Thyroid gland (tissue), 4 donors: ENCODE results near the gene SMARCD1. TPM values are rescaled to one million over a fixed set of nuclear protein-coding genes. Genes with fewer than 3 reads are reported as not detected.

ENCODE experiments used
- DNase-seq, 2 donors: peaks; one replicate each; pipeline ENCODE4 v3.0.0-alpha.2; 2019
- H3K27ac ChIP-seq, 3 donors: fragments of 200-600 bp; sonication (generic); 1 replicate in 2 of 3; 2 replicates in 1 of 3; pipeline ENCODE4 v1.5.1; 2016 to 2019; ENCODE audit warnings: mild to moderate bottlenecking in 1 of 3, moderate library complexity in 1 of 3
- H3K27me3 ChIP-seq: fragments of 200-600 bp; sonication (generic); one replicate; pipeline ENCODE4 v1.5.1; 2019
- H3K36me3 ChIP-seq, 2 donors: fragments of 200-600 bp; sonication (generic); one replicate each; pipeline ENCODE4 v1.5.1; 2016 to 2019
- H3K4me1 ChIP-seq, 2 donors: fragments of 200-600 bp; sonication (generic); one replicate each; pipeline ENCODE4 v1.5.1; 2017 to 2019
- H3K4me3 ChIP-seq, 3 donors: fragments of 200-600 bp; sonication (generic); replicated peaks in 1 of 3; 1 replicate in 2 of 3; 2 replicates in 1 of 3; pipeline ENCODE4 v1.5.1; 2016; ENCODE audit warnings: mild to moderate bottlenecking in 1 of 3
- H3K9me3 ChIP-seq: fragments of 200-600 bp; sonication (generic); one replicate; pipeline ENCODE4 v1.5.1; 2017
- POLR2A ChIP-seq, 2 donors: fragments of 450-650 bp; IDR thresholded peaks; one replicate each; pipeline ENCODE4 v1.6.1; 2017; ENCODE audit warnings: antibody characterized with exemption in 2 of 2, mild to moderate bottlenecking in 2 of 2, moderate library complexity in 1 of 2
- WGBS, 2 donors: methylation state at CpG; one replicate each; pipeline ENCODE4 v1.1.5; 2017; 5-methylcytosine and 5-hydroxymethylcytosine counted together
- intact Hi-C: fragments of 100-400 bp; cut with DNase I; formaldehyde crosslinking; loops from one replicate; pipeline ENCODE4 v1.15.1; 2023
- total RNA-seq, 4 donors: library from RNA; depleted of rRNA; stranded (reverse); fragments of >200 nt; gene quantifications; one replicate each; pipeline ENCODE4 v1.2.3, GENCODE V29; 2016
- TF ChIP-seq, protein P1 (sequence below), 6 experiments: fragments of 200-600 bp in 3 of 6; fragments of 450-650 bp in 3 of 6; sonication (generic) in 3 of 6; IDR thresholded peaks; one replicate each; pipeline ENCODE4 v1.5.1; 2016 to 2019; ENCODE audit warnings: antibody characterized with exemption in 6 of 6, mild to moderate bottlenecking in 2 of 6, inconsistent platforms in 1 of 6, moderate library complexity in 1 of 6

Gene SMARCD1
- total RNA-seq, 4 donors from 2014 or later, result 67.2 to 92.9 (median 74.7) TPM

DNA sequence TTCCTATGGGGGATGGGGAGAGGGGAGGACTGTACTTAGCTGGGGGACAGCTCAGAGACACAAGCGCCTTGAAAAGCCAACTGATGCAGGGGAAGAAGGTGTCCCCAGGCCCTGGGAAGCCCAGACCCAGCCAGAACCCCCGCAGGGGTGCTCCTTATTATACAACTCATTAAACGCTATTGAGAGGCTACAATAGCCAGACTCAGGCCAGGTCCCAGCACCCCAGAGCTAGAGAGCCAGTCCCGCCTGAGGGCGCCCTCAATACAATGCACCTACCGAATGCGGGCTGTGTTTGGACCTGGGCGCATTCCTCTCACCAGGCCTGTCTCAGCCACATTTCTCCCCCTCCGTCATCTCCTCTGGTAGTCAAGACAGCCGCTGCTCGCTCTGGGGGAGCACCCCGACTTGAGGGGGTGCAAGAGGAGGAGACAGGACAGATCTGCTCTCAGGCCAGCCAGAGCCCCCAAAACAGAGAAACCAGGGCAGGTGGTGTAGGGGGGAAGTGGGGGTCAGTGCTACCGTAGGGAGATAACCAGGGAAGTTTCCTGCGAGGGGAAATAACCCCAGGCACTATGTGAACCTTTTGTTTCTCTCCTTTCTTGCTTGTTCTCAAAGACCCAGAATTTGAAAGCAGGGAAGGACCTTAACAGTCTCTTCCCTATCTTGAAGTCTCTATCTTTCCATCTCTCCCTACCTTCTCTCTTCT lies 33.9 kb upstream of the SMARCD1 start:
- peaks cover 5% of the 10 kb centered on the region for H3K27me3 ChIP-seq
- no peak for TF ChIP-seq POLR2A (IDR thresholded peaks at IDR 0.05)
- TF ChIP-seq, protein P1, sequence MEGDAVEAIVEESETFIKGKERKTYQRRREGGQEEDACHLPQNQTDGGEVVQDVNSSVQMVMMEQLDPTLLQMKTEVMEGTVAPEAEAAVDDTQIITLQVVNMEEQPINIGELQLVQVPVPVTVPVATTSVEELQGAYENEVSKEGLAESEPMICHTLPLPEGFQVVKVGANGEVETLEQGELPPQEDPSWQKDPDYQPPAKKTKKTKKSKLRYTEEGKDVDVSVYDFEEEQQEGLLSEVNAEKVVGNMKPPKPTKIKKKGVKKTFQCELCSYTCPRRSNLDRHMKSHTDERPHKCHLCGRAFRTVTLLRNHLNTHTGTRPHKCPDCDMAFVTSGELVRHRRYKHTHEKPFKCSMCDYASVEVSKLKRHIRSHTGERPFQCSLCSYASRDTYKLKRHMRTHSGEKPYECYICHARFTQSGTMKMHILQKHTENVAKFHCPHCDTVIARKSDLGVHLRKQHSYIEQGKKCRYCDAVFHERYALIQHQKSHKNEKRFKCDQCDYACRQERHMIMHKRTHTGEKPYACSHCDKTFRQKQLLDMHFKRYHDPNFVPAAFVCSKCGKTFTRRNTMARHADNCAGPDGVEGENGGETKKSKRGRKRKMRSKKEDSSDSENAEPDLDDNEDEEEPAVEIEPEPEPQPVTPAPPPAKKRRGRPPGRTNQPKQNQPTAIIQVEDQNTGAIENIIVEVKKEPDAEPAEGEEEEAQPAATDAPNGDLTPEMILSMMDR (IDR thresholded peaks at IDR 0.05), result no peak
- H3K4me3 ChIP-seq, result no peak overlapping the region
- H3K4me1 ChIP-seq, result peaks cover 0 to 16% of the 10 kb centered on the region in 2 donors
- 74 to 76% methylated on average over 14 of the region's 14 CpGs for WGBS, 2 donors
- no peak overlapping the region for H3K27ac ChIP-seq
- H3K9me3 ChIP-seq, result no peaks in the 10 kb centered on the region
- H3K36me3 ChIP-seq, result no peaks in the 10 kb centered on the region
- intact Hi-C loops, result loop anchor here (10.0 kb wide), 1 partner anchor 186 kb away; no protein-coding TSS in a partner anchor
- DNase-seq, result no peak

DNA sequence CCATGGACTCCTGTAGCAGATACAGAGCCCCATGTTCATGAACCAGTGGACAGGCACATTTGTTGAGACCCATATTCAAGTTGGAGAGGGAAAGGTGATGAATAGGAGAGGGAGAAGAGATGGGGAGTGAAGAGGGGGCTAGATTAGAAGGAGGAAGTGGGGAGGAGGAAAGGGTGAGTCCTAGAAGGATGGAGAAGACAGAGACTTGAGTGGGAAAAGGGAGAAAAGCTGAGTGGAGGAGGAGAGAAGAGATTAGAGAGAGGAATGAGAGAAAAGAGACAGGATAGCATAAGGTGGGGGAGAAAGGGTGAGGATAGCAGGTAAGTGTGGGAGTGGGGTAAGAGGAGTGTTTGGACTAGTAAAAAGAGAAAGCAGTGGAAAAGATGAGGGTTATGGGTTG lies 32.6 kb upstream of the SMARCD1 start:
- no peak overlapping the region for H3K4me3 ChIP-seq
- no peak overlapping the region for H3K27ac ChIP-seq
- H3K27me3 ChIP-seq, result peaks cover 5% of the 10 kb centered on the region
- H3K4me1 ChIP-seq, result peaks cover 6 to 27% of the 10 kb centered on the region in 2 donors
- TF ChIP-seq, protein P1 (IDR thresholded peaks at IDR 0.05), result no peak
- no peak for TF ChIP-seq POLR2A (IDR thresholded peaks at IDR 0.05)
- H3K36me3 ChIP-seq, result no peaks in the 10 kb centered on the region
- no peaks in the 10 kb centered on the region for H3K9me3 ChIP-seq
- no peak for DNase-seq
- intact Hi-C loops, result loop anchor here (10.0 kb wide), 1 partner anchor 188 kb away; no protein-coding TSS in a partner anchor

DNA sequence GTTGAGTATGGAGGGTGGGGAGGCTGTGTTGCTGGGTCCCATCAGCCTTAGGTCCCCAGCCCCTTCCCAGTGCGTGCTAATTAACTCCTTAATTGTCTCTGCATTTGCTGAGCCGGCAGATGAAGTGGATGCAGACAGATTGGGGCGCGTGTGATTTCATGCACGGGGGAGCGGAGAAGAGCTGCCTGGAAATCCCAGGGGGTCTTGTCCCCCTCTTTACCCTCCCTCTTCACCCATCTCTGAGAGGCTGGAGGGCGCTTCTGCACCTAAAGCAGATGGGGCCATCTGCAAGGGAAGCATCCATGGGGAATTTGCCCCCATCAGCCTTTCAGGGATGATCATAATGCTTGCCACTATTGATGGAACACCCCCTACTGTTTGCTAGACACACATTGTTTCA lies 32.2 kb upstream of the SMARCD1 start:
- peaks cover 5% of the 10 kb centered on the region for H3K27me3 ChIP-seq
- peaks cover 6 to 29% of the 10 kb centered on the region in 2 donors for H3K4me1 ChIP-seq
- H3K9me3 ChIP-seq, result no peaks in the 10 kb centered on the region
- DNase-seq, result no peak
- H3K4me3 ChIP-seq, result no peak overlapping the region
- no peak overlapping the region for H3K27ac ChIP-seq
- TF ChIP-seq, protein P1 (IDR thresholded peaks at IDR 0.05), result no peak
- TF ChIP-seq POLR2A (IDR thresholded peaks at IDR 0.05), result no peak
- no peaks in the 10 kb centered on the region for H3K36me3 ChIP-seq
- WGBS, 2 donors, result 76 to 77% methylated on average over 6 to 7 of the region's 7 CpGs
- intact Hi-C loops, result loop anchor here (10.0 kb wide), 1 partner anchor 188 kb away; no protein-coding TSS in a partner anchor

DNA sequence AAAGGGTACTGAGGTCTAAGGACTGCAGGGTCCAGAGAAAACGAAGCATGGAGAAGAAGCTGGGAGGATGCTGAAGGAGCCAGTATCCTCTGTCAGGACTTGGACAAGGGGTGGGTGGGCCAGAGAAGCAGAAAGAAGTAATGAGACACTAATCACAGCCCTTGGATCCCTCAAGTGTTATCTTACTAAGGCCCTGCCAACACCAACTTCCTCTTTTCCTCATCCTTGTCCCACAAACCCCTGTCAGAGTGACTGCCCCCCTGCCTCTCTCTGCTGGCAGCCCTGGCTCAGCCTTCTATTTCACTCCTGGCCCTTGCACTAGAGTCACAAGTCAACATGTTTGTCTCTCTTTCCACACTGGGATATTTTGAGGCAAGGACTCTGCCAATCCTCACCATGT lies 31.6 kb upstream of the SMARCD1 start:
- WGBS, 2 donors, result 73 to 88% methylated on average over 1 of the region's 1 CpG
- intact Hi-C loops, result loop anchor here (10.0 kb wide), 1 partner anchor 189 kb away; no protein-coding TSS in a partner anchor

More for the DNA sequence above, 31.6 kb upstream of the SMARCD1 start:
- Histone ChIP-seq H3K27me3 (peaks cover 5% of the 10 kb centered on the region), H3K36me3 (no peaks in the 10 kb centered on the region), H3K4me3 (no peak overlapping the region), H3K4me1 (peaks cover 6 to 30% of the 10 kb centered on the region in 2 donors), H3K27ac (no peak overlapping the region), H3K9me3 (no peaks in the 10 kb centered on the region)
- no peak for DNase-seq
- TF ChIP-seq POLR2A (IDR thresholded peaks at IDR 0.05), result no peak
- TF ChIP-seq, protein P1 (IDR thresholded peaks at IDR 0.05), result no peak
